HTERT RPE-1 (cell line): ENCODE results near the gene CACNA1B.
"Not testable (repeated sequence)": the region's sequence is repeated elsewhere in the genome, so short reads cannot be mapped to it uniquely, and the experiment has no call there.

Experiments
- in situ Hi-C: fragments of 300-500 bp; cut with MboI; formaldehyde crosslinking; loops from 4 replicates; pipeline ENCODE4 v1.14.3; 2020; ENCODE audit warnings: low sequenced_read_pairs

The CACNA1B gene

GRCh38 chr9:138085568-138085967 is 208.0 kb downstream of the CACNA1B start:
- in situ Hi-C loops: no loop called here

GRCh38 chr9:138092057-138092456 is 214.5 kb downstream of the CACNA1B start:
- in situ Hi-C loops: not testable (repeated sequence)

- in situ Hi-C loops: no loop called here
Measured at GRCh38 chr9:138094028-138094427, 216.4 kb downstream of the CACNA1B start.

GRCh38 chr9:138095813-138096518 is 218.4 kb downstream of the CACNA1B start:
- in situ Hi-C loops: no loop called here

GRCh38 chr9:138096519-138096845 is 218.9 kb downstream of the CACNA1B start:
- in situ Hi-C loops: no loop called here

- in situ Hi-C loops: no loop called here
Measured at GRCh38 chr9:138097501-138097991, 220.0 kb downstream of the CACNA1B start.

GRCh38 chr9:138098116-138098907 is 220.7 kb downstream of the CACNA1B start:
- in situ Hi-C loops: no loop called here

GRCh38 chr9:138098908-138099791 is 221.6 kb downstream of the CACNA1B start:
- in situ Hi-C loops: no loop called here

- in situ Hi-C loops: no loop called here
Measured at GRCh38 chr9:138099803-138100598, 222.4 kb downstream of the CACNA1B start.

GRCh38 chr9:138100711-138101350 is 223.2 kb downstream of the CACNA1B start:
- in situ Hi-C loops: no loop called here

- in situ Hi-C loops: no loop called here
Measured at GRCh38 chr9:138101444-138102234, 224.1 kb downstream of the CACNA1B start.

GRCh38 chr9:138102246-138103051 is 224.9 kb downstream of the CACNA1B start:
- in situ Hi-C loops: no loop called here

- in situ Hi-C loops: no loop called here
Measured at GRCh38 chr9:138103111-138103848, 225.7 kb downstream of the CACNA1B start.

GRCh38 chr9:138103849-138104206 is 226.2 kb downstream of the CACNA1B start:
- in situ Hi-C loops: no loop called here

GRCh38 chr9:138104251-138105122 is 226.9 kb downstream of the CACNA1B start:
- in situ Hi-C loops: no loop called here

GRCh38 chr9:138105123-138105415 is 227.5 kb downstream of the CACNA1B start:
- in situ Hi-C loops: no loop called here
